ENCODE measurements around the gene HLA-B. TPM values are rescaled to one million over a fixed set of nuclear protein-coding genes. Genes with fewer than 3 reads are reported as not detected.

Gene HLA-B
- total RNA-seq, 1 experiment from 2014 or later: 68.6 TPM

DNA sequence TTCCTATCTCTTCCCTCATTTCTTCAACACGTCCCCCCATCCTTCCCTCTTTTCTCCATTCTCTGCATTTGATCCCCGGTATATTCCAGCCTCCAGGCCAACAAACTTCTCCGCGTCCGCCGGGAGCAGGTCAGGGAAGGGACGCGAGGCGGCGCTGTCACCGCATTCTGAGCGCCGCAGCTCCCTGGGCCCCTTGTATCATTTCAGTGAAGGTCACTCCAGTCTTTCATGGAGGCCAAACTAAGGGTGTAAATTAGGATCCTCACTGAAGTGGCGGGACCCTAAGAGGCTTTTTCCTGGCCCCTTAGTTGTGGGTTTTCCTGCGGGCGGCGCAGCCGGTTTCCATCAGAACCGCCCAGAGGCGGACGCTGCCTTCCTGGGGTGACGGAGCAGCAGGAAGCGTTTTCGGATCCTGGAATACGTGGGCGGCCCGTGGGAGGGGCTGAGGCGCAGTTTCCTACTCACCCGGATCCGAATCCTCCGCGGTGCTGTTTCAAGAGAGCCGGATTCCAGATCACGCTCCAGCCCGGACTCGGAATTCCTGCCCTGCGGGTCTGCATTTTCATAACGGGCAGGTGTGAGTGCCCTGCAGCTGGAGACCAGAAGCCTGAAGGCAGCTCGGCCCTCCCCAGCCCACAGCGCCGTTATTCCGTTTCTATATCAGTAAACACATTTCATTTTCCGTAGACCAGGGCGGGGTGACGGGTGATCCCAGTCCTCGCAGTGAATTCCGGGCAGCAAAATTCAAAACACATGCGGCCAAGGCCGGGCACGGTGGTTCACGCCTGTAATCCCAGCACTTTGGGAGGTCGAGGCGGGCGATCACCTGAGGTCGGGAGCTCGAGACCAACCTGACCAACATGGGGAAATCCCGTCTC is 42.8 kb upstream of the HLA-B start:
- 100% methylated on average over 1 of the region's 57 CpGs for WGBS (ENCODE audit: extremely low coverage, insufficient read length, low lambda C conversion rate)
- H3K27ac Mint-ChIP-seq: peak overlapping the region in 2 of 3 experiments; percentile 44 to 75; a peak in 2 of 7 replicates
- Histone ChIP-seq H3T11ph (ENCODE audit: low read length) (no peak overlapping the region), H2BK5ac (ENCODE audit: insufficient read length, low read length) (no peak overlapping the region), H3K79me1 (ENCODE audit: insufficient read depth, low read depth, low read length, poor library complexity, severe bottlenecking) (no peaks in the 10 kb centered on the region), H3K56ac (ENCODE audit: insufficient read length, low read depth, low read length) (no peak overlapping the region), H3K79me2 (ENCODE audit: insufficient read depth, low read length) (peaks cover 2% of the 10 kb centered on the region; the same call in 1 of the 2 replicates), H3K4ac (ENCODE audit: low read depth, low read length) (no peak overlapping the region), H3K9me3 (ENCODE audit: control insufficient read depth, low read depth, low read length) (no peaks in the 10 kb centered on the region), H3K9ac (ENCODE audit: extremely low read depth, insufficient read length, low read length) (peak overlapping the region; percentile 5), H3K23ac (ENCODE audit: insufficient read length, low read depth, low read length) (no peak overlapping the region), H3K27me3 (ENCODE audit: insufficient read depth, low read length) (peaks cover 4% of the 10 kb centered on the region; the same call in 1 of the 2 replicates), H2AK5ac (ENCODE audit: insufficient read length, low read length) (no peak overlapping the region), H3K27ac (ENCODE audit: insufficient read length, low read depth, low read length) (no peak overlapping the region), H2BK20ac (ENCODE audit: low read depth, low read length, poor library complexity, severe bottlenecking) (no peak overlapping the region), H2BK120ac (ENCODE audit: low read depth, low read length, poor library complexity, severe bottlenecking) (no peak overlapping the region), H3K18ac (ENCODE audit: insufficient read length, low read depth, low read length) (no peak overlapping the region), H3K4me1 (ENCODE audit: insufficient read depth, low read length) (peaks cover 2% of the 10 kb centered on the region; the same call in 1 of the 2 replicates), H4K20me1 (ENCODE audit: control insufficient read depth, insufficient read depth, insufficient read length) (no peaks in the 10 kb centered on the region), H3K4me2 (ENCODE audit: insufficient read depth, insufficient read length, low read length) (peak overlapping the region; percentile 87), H2BK15ac (ENCODE audit: low read depth, low read length) (no peak overlapping the region), H3K23me2 (ENCODE audit: insufficient read length, low read depth, low read length, poor library complexity, severe bottlenecking) (peaks cover 15% of the 10 kb centered on the region), H4K5ac (ENCODE audit: insufficient read length, low read depth, low read length) (no peak overlapping the region), H2AFZ (ENCODE audit: low read length) (no peak overlapping the region), H4K8ac (replicated peaks; ENCODE audit: insufficient read length, low read depth, low read length) (no peak overlapping the region), H2BK12ac (ENCODE audit: insufficient read length, low read depth, low read length) (no peak overlapping the region), H3K14ac (ENCODE audit: insufficient read depth, low read length) (no peak overlapping the region; the same call in 1 of the 2 replicates), H4K91ac (ENCODE audit: insufficient read length, low read depth, low read length) (no peak overlapping the region)
- TF ChIP-seq CTCF (conservative IDR thresholded peaks at IDR 0.05): peak; percentile 88
- peaks cover 47 to 50% of the 10 kb centered on the region in 2 experiments for H3K4me1 Mint-ChIP-seq
- H3K36me3 Mint-ChIP-seq (ENCODE audit: insufficient read depth in 1 of 3, low read depth in 3 of 3): peaks cover 2 to 7% (median 5%) of the 10 kb centered on the region in 3 experiments; a peak in 6 of 7 replicates
- H3K4me3 Mint-ChIP-seq: peak overlapping the region; percentile 77 to 85
- peaks cover 7 to 16% of the 10 kb centered on the region in 2 experiments for H3K9me3 Mint-ChIP-seq
- DNase-seq: peak; percentile 78
- H3K27me3 Mint-ChIP-seq (ENCODE audit: low read depth): peaks cover 57% of the 10 kb centered on the region
